ENCODE data around the gene FXYD7. TPM values are rescaled to one million over a fixed set of nuclear protein-coding genes. Genes with fewer than 3 reads are reported as not detected.

FXYD7 gene
- total RNA-seq, 2 experiments from 2014 or later: 8.3 to 8.8 TPM

DNA sequence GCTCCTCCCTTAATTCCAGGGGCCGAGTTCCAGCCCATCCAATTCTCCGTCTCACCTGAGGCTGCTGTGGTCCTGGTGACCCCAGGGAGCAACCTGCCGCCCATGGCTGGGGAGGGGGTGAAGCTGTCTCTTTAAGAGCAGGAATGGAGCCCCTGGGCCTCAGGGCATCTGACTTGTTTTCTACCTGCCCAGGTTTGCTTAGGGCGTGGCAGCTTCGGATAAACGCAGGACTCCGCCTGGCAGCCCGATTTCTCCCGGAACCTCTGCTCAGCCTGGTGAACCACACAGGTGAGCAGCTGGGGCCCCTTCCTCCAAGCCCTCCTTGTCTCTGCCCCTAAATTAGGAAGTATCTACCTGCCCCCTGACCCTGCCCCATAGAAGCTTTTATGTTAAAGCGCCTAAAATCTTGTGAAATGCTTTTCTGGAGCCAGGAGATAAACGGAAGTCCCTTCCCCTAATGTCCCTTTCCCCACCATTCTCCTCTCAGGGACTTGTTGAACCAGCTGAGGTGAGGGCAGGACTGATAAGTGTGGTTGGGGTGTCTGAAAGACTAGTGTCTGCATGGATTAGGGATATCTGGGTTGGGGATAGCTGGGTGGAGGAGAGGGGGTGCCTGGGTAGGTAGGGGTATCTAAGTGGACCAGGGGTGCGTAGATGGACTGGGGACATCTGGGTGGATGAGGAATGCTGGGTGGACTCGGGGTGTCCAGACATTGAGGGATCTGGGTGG, 26.8 kb upstream of the FXYD7 start:
- Mint-ChIP-seq H3K36me3 (ENCODE audit: low read depth) (no peaks in the 10 kb centered on the region), H3K9me3 (no peaks in the 10 kb centered on the region), H3K27me3 (peaks cover 1% of the 10 kb centered on the region), H3K27ac (no peak overlapping the region), H3K4me1 (peaks cover 3% of the 10 kb centered on the region), H3K4me3 (no peak overlapping the region)
- DNase-seq: no peak
- POLR2A ChIA-PET: interaction anchor here (0.7 kb wide), 1 partner anchor 24 kb away, joined by 3 read pairs; no protein-coding TSS in a partner anchor
- CTCF ChIA-PET: interaction anchor here (0.6 to 2.3 kb wide), 5 partner anchors 8 to 102 kb away, joined by 3 to 6 read pairs (median 5); no protein-coding TSS in a partner anchor

DNA sequence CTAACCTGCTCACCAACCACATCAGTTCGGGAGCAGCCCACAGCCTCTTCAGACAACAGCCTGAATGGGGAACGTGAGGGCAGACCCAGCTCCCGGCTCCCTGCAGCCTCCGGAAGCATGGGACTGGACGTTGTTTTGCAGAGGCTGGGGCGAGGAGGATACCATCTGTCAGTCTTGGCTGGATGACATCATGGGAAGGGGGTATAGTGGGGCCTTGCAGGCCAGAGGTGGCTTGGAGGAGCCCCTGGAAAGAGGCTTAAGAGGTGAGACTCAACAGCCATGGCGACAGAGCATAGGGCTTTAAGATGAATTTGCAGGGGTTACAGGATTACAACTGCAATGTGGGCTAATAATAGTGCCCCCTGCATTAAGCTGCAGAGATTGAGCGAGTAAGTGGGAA, 25.9 kb upstream of the FXYD7 start:
- H3K36me3 Mint-ChIP-seq (ENCODE audit: low read depth): no peaks in the 10 kb centered on the region
- DNase-seq: no peak
- H3K4me3 Mint-ChIP-seq: no peak overlapping the region
- peaks cover 1% of the 10 kb centered on the region for H3K27me3 Mint-ChIP-seq
- no peak overlapping the region for H3K27ac Mint-ChIP-seq
- no peaks in the 10 kb centered on the region for H3K9me3 Mint-ChIP-seq
- peaks cover 3% of the 10 kb centered on the region for H3K4me1 Mint-ChIP-seq
- ChIA-PET CTCF (interaction anchor here (0.9 to 2.3 kb wide), 4 partner anchors 11 to 36 kb away, joined by 3 to 6 read pairs (median 4); partner anchors contain the start of gene FXYD7), POLR2A (interaction anchor here (0.7 kb wide), 1 partner anchor 25 kb away, joined by 3 read pairs; no protein-coding TSS in a partner anchor)

DNA sequence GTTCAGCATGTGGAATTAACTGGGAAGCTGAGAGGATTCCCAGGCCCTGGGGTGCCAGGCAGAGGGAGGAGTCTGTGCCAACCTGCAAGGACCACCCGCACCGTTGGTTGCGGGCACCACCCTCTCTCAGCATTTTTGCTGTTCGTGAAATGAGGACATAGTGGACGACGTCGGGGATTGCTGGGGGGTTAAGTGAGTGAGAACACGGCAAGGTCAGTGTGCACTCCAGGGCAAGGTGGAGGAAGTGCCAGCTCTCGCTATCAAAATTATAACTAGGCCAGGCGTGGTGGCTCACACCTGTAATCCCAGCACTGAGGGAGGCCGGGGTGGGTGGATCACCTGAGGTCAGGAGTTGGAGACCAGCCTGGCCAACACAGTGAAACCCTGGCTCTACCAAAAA, 25.3 kb upstream of the FXYD7 start:
- Mint-ChIP-seq H3K4me1 (peaks cover 3% of the 10 kb centered on the region), H3K9me3 (no peaks in the 10 kb centered on the region), H3K36me3 (ENCODE audit: low read depth) (no peaks in the 10 kb centered on the region), H3K27me3 (peaks cover 1% of the 10 kb centered on the region), H3K27ac (no peak overlapping the region), H3K4me3 (no peak overlapping the region)
- POLR2A ChIA-PET: no interaction called here
- DNase-seq: no peak
- CTCF ChIA-PET: interaction anchor here (1.0 to 2.3 kb wide), 2 partner anchors 18 to 24 kb away, joined by 3 to 6 read pairs; no protein-coding TSS in a partner anchor

DNA sequence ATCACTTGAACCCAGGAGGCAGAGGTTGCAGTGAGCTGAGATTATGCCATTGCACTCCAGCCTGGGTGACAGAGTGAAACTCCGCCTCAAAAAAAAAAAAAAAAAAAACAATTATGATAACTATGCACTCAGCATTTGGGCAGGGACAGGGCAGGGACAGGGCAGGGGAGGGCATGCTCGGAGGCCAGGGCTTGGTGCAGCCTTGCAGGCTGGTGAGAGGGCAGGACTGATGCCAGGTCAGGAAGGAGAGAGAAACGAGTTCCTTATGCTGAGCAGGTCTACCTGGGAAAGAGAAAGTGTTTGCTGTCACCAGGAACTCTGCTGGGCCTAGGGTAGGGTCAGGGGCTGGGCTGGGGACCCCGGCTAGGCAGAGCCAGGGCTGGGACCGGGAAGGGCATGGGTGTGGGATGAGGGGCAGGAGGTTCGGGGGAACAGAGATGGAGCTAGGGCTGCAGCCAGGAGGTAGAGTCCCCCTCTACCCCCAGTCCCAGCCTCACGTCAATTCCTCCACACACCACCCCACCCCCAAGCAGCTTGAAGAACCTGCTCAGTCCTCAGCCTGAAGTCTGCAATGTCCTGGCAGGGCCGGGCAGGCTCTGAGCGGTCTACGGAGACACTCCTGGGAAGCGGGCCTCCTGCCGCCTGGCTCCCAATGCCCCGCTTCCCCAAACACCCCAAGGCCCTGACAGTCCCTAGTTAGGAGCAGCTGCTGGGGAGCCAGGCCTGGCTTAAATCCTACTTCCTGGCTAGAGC, 24.6 kb upstream of the FXYD7 start:
- Mint-ChIP-seq H3K27me3 (peaks cover 1% of the 10 kb centered on the region), H3K27ac (no peak overlapping the region), H3K4me3 (no peak overlapping the region), H3K9me3 (no peaks in the 10 kb centered on the region), H3K36me3 (ENCODE audit: low read depth) (no peaks in the 10 kb centered on the region), H3K4me1 (peaks cover 3% of the 10 kb centered on the region)
- DNase-seq: no peak
- POLR2A ChIA-PET: no interaction called here
- CTCF ChIA-PET: interaction anchor here (0.6 to 1.0 kb wide), 2 partner anchors 17 to 642 kb away, joined by 3 to 5 read pairs; no protein-coding TSS in a partner anchor

DNA sequence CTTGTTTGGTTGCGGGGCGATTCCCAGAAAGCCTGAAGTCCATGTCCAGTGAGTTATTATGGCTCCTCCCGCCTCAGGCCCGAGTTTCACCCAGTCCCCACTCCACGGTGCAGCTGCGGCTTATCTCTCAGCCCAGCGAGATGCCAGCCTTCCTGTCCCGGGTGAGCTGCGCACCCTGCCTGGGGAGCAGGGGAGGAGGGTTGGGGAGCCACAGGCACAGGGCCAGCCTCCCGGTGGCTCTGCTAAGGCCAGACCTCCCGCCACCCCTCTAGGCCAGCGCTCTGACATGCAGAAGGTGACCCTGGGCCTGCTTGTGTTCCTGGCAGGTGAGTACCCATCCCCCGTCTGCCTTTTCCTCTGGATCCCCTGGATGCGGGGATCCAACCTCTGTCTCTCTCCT, 24.0 kb upstream of the FXYD7 start:
- Mint-ChIP-seq H3K27ac (no peak overlapping the region), H3K4me3 (no peak overlapping the region), H3K36me3 (ENCODE audit: low read depth) (no peaks in the 10 kb centered on the region), H3K4me1 (peaks cover 8% of the 10 kb centered on the region), H3K27me3 (peaks cover 1% of the 10 kb centered on the region), H3K9me3 (no peaks in the 10 kb centered on the region)
- no peak for DNase-seq
- ChIA-PET POLR2A (no interaction called here), CTCF (interaction anchor here (0.7 kb wide), 1 partner anchor 22 kb away, joined by 3 read pairs; no protein-coding TSS in a partner anchor)

DNA sequence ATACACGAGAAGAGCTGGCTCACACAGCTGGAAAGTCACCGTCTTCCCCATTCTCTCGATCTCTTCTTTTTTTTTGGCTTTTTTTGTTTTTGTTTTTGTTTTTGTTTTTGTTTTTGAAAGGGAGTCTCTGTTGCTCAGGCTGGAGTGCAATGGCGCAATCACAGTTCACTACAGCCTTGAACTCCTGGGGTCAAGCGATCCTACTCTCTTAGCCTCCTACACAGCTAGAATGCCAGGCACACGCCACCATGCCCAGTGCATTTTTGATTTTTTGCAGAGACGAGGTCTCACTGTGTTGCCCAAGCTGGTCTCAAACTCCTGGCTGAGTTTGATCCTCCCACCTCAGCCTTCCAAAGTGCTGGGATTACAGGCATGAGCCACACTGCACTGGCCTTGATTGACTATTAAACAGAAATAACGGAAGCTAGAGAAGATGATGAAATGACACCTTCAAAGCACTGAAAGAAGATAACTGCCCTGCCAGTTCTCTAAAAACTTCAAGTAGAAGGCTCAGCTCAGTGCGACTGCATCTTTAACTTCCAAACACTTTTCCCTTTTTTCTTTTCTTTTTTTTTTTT, 23.4 kb upstream of the FXYD7 start:
- Mint-ChIP-seq H3K27me3 (peaks cover 1% of the 10 kb centered on the region), H3K4me1 (peaks cover 11% of the 10 kb centered on the region), H3K9me3 (no peaks in the 10 kb centered on the region), H3K4me3 (no peak overlapping the region), H3K27ac (no peak overlapping the region), H3K36me3 (ENCODE audit: low read depth) (no peaks in the 10 kb centered on the region)
- no peak for DNase-seq
- POLR2A ChIA-PET: no interaction called here
- CTCF ChIA-PET: interaction anchor here (0.7 kb wide), 1 partner anchor 22 kb away, joined by 3 read pairs; no protein-coding TSS in a partner anchor

DNA sequence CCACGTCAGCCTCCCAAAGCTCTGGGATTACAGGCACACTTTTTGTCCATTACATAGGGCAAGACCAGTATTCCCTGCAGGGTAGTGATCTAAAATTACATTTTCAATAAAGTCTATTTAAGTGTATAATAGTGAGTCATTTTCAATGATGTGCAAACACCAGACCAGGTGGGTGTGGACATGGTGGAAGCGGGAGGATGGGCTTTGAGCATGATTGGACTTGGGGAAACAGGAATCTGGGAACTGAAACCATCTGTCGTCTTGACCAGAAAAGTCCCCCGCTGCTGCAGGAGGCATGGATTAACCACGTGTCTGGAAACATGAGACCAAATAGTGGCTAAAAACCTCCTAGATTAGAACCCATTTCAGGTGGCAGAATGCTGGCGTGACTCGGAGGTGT, 22.6 kb upstream of the FXYD7 start:
- no peaks in the 10 kb centered on the region for H3K9me3 Mint-ChIP-seq
- peaks cover 16% of the 10 kb centered on the region for H3K4me1 Mint-ChIP-seq
- H3K27ac Mint-ChIP-seq: no peak overlapping the region
- H3K27me3 Mint-ChIP-seq: peaks cover 1% of the 10 kb centered on the region
- ChIA-PET CTCF (no interaction called here), POLR2A (no interaction called here)
- no peak for DNase-seq
- H3K36me3 Mint-ChIP-seq (ENCODE audit: low read depth): no peaks in the 10 kb centered on the region
- H3K4me3 Mint-ChIP-seq: no peak overlapping the region

DNA sequence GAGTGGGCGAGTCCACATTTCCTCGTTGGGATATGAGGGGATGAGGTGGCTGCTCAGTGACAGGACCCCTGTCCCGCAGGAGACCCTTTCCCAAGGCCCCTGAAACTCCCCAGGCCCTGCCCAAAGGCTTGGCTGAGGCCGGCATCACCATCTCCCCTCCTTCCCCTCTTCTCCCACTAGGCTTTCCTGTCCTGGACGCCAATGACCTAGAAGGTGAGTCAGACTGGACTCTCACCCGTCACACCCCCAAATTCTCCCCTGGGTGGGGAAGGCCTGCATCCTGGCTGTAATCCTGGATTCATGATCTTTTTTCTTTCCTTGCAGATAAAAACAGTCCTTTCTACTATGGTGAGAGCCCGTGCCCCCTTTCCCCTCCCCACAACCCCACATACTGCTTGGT, 22.2 kb upstream of the FXYD7 start:
- Mint-ChIP-seq H3K4me1 (peaks cover 19% of the 10 kb centered on the region), H3K9me3 (no peaks in the 10 kb centered on the region), H3K4me3 (no peak overlapping the region), H3K36me3 (ENCODE audit: low read depth) (no peaks in the 10 kb centered on the region), H3K27me3 (peaks cover 1% of the 10 kb centered on the region), H3K27ac (no peak overlapping the region)
- POLR2A ChIA-PET: no interaction called here
- CTCF ChIA-PET: no interaction called here
- DNase-seq: no peak

DNA sequence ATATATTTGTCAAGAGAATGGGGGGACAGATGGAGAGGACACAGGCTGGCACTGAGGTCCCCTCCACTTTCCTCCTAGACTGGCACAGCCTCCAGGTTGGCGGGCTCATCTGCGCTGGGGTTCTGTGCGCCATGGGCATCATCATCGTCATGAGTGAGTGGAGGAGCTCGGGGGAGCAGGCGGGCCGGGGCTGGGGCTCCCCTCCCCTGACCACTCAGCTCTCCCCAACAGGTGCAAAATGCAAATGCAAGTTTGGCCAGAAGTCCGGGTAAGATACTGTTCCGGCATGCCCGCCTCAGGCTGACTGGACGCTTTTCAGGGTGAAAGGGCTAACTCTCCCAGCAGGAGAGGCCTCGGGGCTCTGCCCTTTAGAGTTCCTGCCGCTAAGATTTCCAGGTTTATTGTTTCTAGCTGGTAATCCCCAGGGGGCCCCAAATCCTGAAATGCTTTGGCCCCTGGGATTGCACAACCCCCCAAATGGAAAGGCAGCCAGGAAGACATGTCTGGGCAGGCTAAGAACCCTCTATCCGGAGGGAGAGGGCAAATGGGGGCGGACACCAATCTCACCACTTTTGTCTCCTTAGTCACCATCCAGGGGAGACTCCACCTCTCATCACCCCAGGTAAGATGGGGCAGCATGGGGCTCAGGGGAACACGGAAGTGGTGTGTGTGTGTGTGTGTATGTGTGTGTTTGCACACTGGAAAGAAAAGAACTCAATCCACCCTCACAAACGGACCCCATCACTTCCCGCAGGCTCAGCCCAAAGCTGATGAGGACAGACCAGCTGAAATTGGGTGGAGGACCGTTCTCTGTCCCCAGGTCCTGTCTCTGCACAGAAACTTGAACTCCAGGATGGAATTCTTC, 20.1 kb upstream of the FXYD7 start:
- Mint-ChIP-seq H3K4me1 (peaks cover 19% of the 10 kb centered on the region), H3K36me3 (ENCODE audit: low read depth) (no peaks in the 10 kb centered on the region), H3K27ac (no peak overlapping the region), H3K27me3 (no peaks in the 10 kb centered on the region), H3K4me3 (no peak overlapping the region), H3K9me3 (no peaks in the 10 kb centered on the region)
- no peak for DNase-seq
- ChIA-PET CTCF (interaction anchor here (0.6 kb wide), 1 partner anchor 77 kb away, joined by 4 read pairs; no protein-coding TSS in a partner anchor), POLR2A (no interaction called here)

DNA sequence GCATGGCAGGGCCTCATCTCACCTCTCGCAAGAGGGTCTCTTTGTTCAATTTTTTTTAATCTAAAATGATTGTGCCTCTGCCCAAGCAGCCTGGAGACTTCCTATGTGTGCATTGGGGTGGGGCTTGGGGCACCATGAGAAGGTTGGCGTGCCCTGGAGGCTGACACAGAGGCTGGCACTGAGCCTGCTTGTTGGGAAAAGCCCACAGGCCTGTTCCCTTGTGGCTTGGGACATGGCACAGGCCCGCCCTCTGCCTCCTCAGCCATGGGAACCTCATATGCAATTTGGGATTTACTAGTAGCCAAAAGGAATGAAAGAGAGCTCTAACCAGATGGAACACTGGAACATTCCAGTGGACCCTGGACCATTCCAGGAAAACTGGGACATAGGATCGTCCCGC, 19.5 kb upstream of the FXYD7 start:
- ChIA-PET CTCF (interaction anchor here (0.6 to 2.2 kb wide), 2 partner anchors 18 to 77 kb away, joined by 4 to 20 read pairs; partner anchors contain the start of gene FXYD7), POLR2A (no interaction called here)
- H3K36me3 Mint-ChIP-seq (ENCODE audit: low read depth): no peaks in the 10 kb centered on the region
- H3K4me3 Mint-ChIP-seq: peak overlapping the region; percentile 61
- H3K27me3 Mint-ChIP-seq: no peaks in the 10 kb centered on the region
- H3K27ac Mint-ChIP-seq: no peak overlapping the region
- H3K9me3 Mint-ChIP-seq: no peaks in the 10 kb centered on the region
- no peak for DNase-seq
- peaks cover 19% of the 10 kb centered on the region for H3K4me1 Mint-ChIP-seq

DNA sequence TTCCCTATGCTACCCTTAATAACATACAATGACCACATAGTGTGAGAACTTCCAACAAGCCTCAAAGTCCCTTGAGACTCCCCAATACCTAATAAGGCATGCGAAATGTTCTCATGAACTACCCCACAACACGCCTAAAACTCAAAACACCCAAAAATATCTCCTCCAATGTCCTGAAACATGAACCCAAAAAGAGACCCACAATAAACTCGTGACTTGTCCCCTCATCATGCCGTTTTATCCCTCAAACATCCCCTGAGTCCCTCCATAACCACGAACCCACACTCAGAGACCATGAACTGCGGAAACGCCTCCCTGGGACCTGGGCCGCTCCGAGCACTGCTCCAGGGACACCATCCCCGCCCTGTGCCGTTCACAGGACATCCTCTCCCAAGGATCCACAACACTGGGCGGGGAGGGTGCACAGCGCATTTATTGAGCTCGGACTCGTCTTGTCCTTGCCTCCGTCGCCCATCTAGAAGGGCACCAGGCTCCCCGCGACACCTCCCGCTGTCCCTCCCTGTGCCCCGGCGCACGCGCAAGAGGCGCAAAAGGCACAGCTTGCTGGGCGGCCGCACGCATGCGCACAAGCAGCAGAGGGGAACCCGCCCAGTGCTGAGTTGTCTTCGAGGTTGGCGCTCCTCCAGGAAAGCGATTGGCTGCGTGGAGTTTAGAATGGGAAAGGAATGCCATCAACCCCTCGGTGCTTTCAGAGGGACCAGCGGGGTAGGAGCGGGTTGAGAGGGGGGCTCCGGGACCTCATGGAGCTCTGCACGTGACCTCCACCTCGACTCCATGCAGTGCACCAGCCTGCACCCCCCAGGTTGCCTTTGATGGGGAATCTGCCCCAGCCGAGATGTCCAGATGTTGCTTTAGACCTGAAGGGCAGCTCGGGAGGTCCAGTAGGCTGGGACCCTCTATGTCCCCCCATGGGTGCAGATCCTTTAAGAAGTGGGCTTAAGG, 18.7 kb upstream of the FXYD7 start:
- CTCF ChIA-PET: interaction anchor here (0.6 to 2.2 kb wide), 4 partner anchors 9 to 104 kb away, joined by 3 to 20 read pairs (median 10); partner anchors contain the start of genes FXYD3 and FXYD7
- no peaks in the 10 kb centered on the region for H3K36me3 Mint-ChIP-seq (ENCODE audit: low read depth)
- peaks cover 19% of the 10 kb centered on the region for H3K4me1 Mint-ChIP-seq
- peak overlapping the region; percentile 17 for H3K27ac Mint-ChIP-seq
- H3K9me3 Mint-ChIP-seq: no peaks in the 10 kb centered on the region
- peak overlapping the region; percentile 61 for H3K4me3 Mint-ChIP-seq
- DNase-seq: peak; percentile 89
- no peaks in the 10 kb centered on the region for H3K27me3 Mint-ChIP-seq
- POLR2A ChIA-PET: interaction anchor here (0.5 to 1.2 kb wide), 2 partner anchors 11 to 57 kb away, joined by 3 to 4 read pairs; partner anchors contain the start of gene LGI4
